Liver (tissue), 9 donors: ENCODE measurements around the gene SKOR2. TPM values are rescaled to one million over a fixed set of nuclear protein-coding genes. Genes with fewer than 3 reads are reported as not detected.
"Not testable (repeated sequence)": the region's sequence is repeated elsewhere in the genome, so short reads cannot be mapped to it uniquely, and the experiment has no call there.

Experiments used
- DNase-seq: peaks from one replicate; pipeline ENCODE4 v3.0.0-alpha.2; 2017; ENCODE audit warnings: low spot score
- H3K27ac ChIP-seq, 2 donors: one replicate each; pipeline ENCODE4 v1.7.0; 2013; ENCODE audit warnings: inconsistent platforms in 2 of 2, low read length in 2 of 2, control low read depth in 1 of 2, low read depth in 1 of 2, mild to moderate bottlenecking in 1 of 2
- H3K27me3 ChIP-seq, 4 donors: one replicate each; pipeline versions ENCODE4 v1.6.1 to v1.7.0; 2013; ENCODE audit warnings: low read length in 3 of 4, inconsistent platforms in 1 of 4, mild to moderate bottlenecking in 1 of 4, moderate library complexity in 1 of 4; ENCODE audit not compliant: control insufficient read depth in 4 of 4, insufficient read depth in 4 of 4
- H3K36me3 ChIP-seq, 4 donors: one replicate each; pipeline versions ENCODE4 v1.6.1 to v1.7.0; 2013; ENCODE audit warnings: low read length in 3 of 4, mild to moderate bottlenecking in 3 of 4, low read depth in 1 of 4, moderate library complexity in 1 of 4; ENCODE audit not compliant: control insufficient read depth in 4 of 4, insufficient read depth in 3 of 4
- H3K4me1 ChIP-seq, 4 donors: one replicate each; pipeline versions ENCODE4 v1.6.1 to v1.7.0; 2013; ENCODE audit warnings: low read length in 3 of 4, mild to moderate bottlenecking in 3 of 4, moderate library complexity in 1 of 4; ENCODE audit not compliant: control insufficient read depth in 4 of 4, insufficient read depth in 4 of 4
- H3K4me3 ChIP-seq, 3 donors: one replicate each; pipeline versions ENCODE4 v1.6.1 to v1.7.0; 2013; ENCODE audit warnings: low read length in 3 of 3, control low read depth in 1 of 3, low read depth in 1 of 3, mild to moderate bottlenecking in 1 of 3
- H3K9ac ChIP-seq, 2 donors: one replicate each; pipeline ENCODE4 v1.7.0; 2013; ENCODE audit warnings: low read length in 2 of 2, mild to moderate bottlenecking in 2 of 2, moderate library complexity in 2 of 2, control low read depth in 1 of 2, low read depth in 1 of 2
- H3K9me3 ChIP-seq, 4 donors: one replicate each; pipeline versions ENCODE4 v1.6.1 to v1.7.0; 2013; ENCODE audit warnings: low read length in 3 of 4; ENCODE audit not compliant: control insufficient read depth in 4 of 4
- EGR1 ChIP-seq, 2 donors: IDR thresholded peaks; 2 replicates each; pipeline ENCODE4 v1.6.1; 2016 to 2018; ENCODE audit warnings: antibody characterized with exemption in 2 of 2, low read depth in 2 of 2
- FOXA1 ChIP-seq: IDR thresholded peaks from 2 replicates; pipeline ENCODE4 v1.6.1; 2016; ENCODE audit warnings: antibody characterized with exemption
- FOXA2 ChIP-seq: IDR thresholded peaks from 2 replicates; pipeline ENCODE4 v1.6.1; 2016; ENCODE audit warnings: antibody characterized with exemption
- GABPA ChIP-seq, 2 donors: IDR thresholded peaks in 1 of 2; conservative IDR thresholded peaks in 1 of 2; 2 replicates each; pipeline ENCODE4 v1.6.1; 2016; ENCODE audit warnings: antibody characterized with exemption in 2 of 2, mild to moderate bottlenecking in 1 of 2, moderate library complexity in 1 of 2
- HNF4A ChIP-seq, 2 donors: conservative IDR thresholded peaks; 2 replicates each; pipeline ENCODE4 v1.6.1; 2016; ENCODE audit warnings: antibody characterized with exemption in 2 of 2, mild to moderate bottlenecking in 2 of 2
- NR2F2 ChIP-seq: IDR thresholded peaks from 2 replicates; pipeline ENCODE4 v1.6.1; 2016; ENCODE audit warnings: antibody characterized with exemption
- RAD21 ChIP-seq, 2 donors: IDR thresholded peaks; 2 replicates each; pipeline ENCODE4 v1.6.1; 2016; ENCODE audit warnings: antibody characterized with exemption in 2 of 2, mild to moderate bottlenecking in 2 of 2
- RXRA ChIP-seq, 2 donors: IDR thresholded peaks; 2 replicates each; pipeline ENCODE4 v1.6.1; 2017 to 2018; ENCODE audit warnings: antibody characterized with exemption in 2 of 2, mild to moderate bottlenecking in 1 of 2
- SP1 ChIP-seq: IDR thresholded peaks from 2 replicates; pipeline ENCODE4 v1.6.1; 2018; ENCODE audit warnings: antibody characterized with exemption, mild to moderate bottlenecking
- TAF1 ChIP-seq: conservative IDR thresholded peaks from 2 replicates; pipeline ENCODE4 v1.6.1; 2016; ENCODE audit warnings: antibody characterized with exemption, mild to moderate bottlenecking
- YY1 ChIP-seq: IDR thresholded peaks from 2 replicates; pipeline ENCODE4 v1.6.1; 2016; ENCODE audit warnings: antibody characterized with exemption, mild to moderate bottlenecking
- WGBS: extraction: QIAGEN DNeasy Blood & Tissue Kit; methylation state at CpG from one replicate; pipeline ENCODE4 v1.1.7; 2013; 5-methylcytosine and 5-hydroxymethylcytosine counted together
- polyA plus RNA-seq, 2 donors: library from polyadenylated mRNA; stranded (reverse) in 1 of 2; unstranded in 1 of 2; fragments of 200-250 nt in 1 of 2; fragments of >200 nt in 1 of 2; fragmentation: Nextera tagmentation in 1 of 2; extraction: Ambion mirVana in 1 of 2; gene quantifications; one replicate each; pipeline versions ENCODE4 v1.2.1 to v1.2.3, GENCODE V29; 2013 to 2015
- total RNA-seq, 2 donors: library from RNA; depleted of rRNA; stranded (reverse); fragments of >200 nt; gene quantifications; one replicate each; pipeline ENCODE4 v1.2.3, GENCODE V29; 2014
- TF ChIP-seq, protein P1 (sequence below): IDR thresholded peaks from 2 replicates; pipeline ENCODE4 v1.6.1; 2016; ENCODE audit warnings: antibody characterized with exemption
- TF ChIP-seq, protein P2 (sequence below): IDR thresholded peaks from 2 replicates; pipeline ENCODE4 v1.6.1; 2016; ENCODE audit warnings: antibody characterized with exemption, mild to moderate bottlenecking
- TF ChIP-seq, protein P3 (sequence below): IDR thresholded peaks from 2 replicates; pipeline ENCODE4 v1.6.1; 2016; ENCODE audit warnings: antibody characterized with exemption
- TF ChIP-seq, protein P4 (sequence below): fragments of 150-350 bp; IDR thresholded peaks from 2 replicates; pipeline ENCODE4 v1.5.1; 2017; ENCODE audit warnings: improper control_type of control experiment, low read depth, low read length; ENCODE audit not compliant: missing input control
- TF ChIP-seq, protein P5 (sequence below): IDR thresholded peaks from 2 replicates; pipeline ENCODE4 v1.6.1; 2016; ENCODE audit warnings: antibody characterized with exemption
- donor health status: healthy.
- donor health status: healthy.
- donor health status: healthy.
- donor health status: healthy.
- donor health status: healthy.

The SKOR2 gene
- total and polyA plus RNA-seq, 4 donors: not detected

DNA sequence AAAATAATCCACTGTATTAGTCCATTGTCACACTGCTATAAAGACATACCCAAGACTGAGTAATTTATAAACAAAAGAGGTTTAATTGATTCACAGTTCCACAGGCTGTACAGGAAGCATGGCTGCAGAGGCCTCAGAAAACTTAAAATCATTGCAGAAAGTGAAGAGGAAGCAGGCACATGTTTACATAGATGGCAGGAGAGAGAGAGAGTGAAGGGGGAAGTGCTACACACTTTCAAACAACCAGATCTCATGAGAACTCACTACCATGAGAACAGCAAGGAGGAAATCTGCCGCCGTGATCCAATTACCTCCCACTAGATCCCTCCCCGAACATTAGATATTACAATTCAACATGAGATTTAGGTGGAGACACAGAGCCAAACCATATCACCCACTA lies 55.5 kb downstream of the SKOR2 start:
- WGBS: 80% methylated on average over 3 of the region's 3 CpGs
- H3K9me3 ChIP-seq, H3K4me3 ChIP-seq, H3K4me1 ChIP-seq, H3K9ac ChIP-seq, H3K36me3 ChIP-seq, DNase-seq, H3K27me3 ChIP-seq, H3K27ac ChIP-seq: not testable (repeated sequence)

DNA sequence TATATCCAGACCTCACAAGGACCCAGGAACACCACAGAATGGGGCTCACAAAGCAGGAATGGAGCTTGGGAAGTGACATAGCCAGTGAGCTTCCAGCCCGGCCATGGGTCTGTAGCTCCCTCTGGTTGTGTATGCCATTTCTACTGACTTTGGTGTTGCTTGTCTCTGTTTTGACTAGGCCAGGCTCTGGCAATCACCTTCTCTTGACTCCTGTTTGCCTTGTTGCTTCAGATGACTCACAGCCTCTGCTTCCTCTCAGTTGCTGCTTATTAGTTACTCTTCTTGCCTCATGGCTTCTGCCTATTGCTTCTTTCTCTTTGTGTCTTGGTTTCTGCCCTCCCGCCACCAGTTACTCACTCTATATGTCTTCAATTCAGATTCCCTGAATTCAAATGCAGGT lies 59.5 kb downstream of the SKOR2 start:
- Histone ChIP-seq H3K9ac (no peak overlapping the region), H3K36me3 (no peaks in the 10 kb centered on the region), H3K4me3 (no peak overlapping the region), H3K4me1 (no peaks in the 10 kb centered on the region), H3K27ac (no peak overlapping the region), H3K27me3 (peaks cover 0 to 2% (median 0%) of the 10 kb centered on the region in 4 donors), H3K9me3 (no peaks in the 10 kb centered on the region)
- 93% methylated on average over 2 of the region's 2 CpGs for WGBS
- TF ChIP-seq, protein P1, sequence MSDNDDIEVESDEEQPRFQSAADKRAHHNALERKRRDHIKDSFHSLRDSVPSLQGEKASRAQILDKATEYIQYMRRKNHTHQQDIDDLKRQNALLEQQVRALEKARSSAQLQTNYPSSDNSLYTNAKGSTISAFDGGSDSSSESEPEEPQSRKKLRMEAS: no peak
- TF ChIP-seq RAD21 (IDR thresholded peaks at IDR 0.05): no peak
- TF ChIP-seq, protein P2, sequence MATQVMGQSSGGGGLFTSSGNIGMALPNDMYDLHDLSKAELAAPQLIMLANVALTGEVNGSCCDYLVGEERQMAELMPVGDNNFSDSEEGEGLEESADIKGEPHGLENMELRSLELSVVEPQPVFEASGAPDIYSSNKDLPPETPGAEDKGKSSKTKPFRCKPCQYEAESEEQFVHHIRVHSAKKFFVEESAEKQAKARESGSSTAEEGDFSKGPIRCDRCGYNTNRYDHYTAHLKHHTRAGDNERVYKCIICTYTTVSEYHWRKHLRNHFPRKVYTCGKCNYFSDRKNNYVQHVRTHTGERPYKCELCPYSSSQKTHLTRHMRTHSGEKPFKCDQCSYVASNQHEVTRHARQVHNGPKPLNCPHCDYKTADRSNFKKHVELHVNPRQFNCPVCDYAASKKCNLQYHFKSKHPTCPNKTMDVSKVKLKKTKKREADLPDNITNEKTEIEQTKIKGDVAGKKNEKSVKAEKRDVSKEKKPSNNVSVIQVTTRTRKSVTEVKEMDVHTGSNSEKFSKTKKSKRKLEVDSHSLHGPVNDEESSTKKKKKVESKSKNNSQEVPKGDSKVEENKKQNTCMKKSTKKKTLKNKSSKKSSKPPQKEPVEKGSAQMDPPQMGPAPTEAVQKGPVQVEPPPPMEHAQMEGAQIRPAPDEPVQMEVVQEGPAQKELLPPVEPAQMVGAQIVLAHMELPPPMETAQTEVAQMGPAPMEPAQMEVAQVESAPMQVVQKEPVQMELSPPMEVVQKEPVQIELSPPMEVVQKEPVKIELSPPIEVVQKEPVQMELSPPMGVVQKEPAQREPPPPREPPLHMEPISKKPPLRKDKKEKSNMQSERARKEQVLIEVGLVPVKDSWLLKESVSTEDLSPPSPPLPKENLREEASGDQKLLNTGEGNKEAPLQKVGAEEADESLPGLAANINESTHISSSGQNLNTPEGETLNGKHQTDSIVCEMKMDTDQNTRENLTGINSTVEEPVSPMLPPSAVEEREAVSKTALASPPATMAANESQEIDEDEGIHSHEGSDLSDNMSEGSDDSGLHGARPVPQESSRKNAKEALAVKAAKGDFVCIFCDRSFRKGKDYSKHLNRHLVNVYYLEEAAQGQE: no peak
- TF ChIP-seq, protein P3, sequence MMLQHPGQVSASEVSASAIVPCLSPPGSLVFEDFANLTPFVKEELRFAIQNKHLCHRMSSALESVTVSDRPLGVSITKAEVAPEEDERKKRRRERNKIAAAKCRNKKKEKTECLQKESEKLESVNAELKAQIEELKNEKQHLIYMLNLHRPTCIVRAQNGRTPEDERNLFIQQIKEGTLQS: no peak
- TF ChIP-seq SP1: no peak
- no peak for TF ChIP-seq HNF4A (conservative IDR thresholded peaks at IDR 0.05)
- TF ChIP-seq, protein P4, sequence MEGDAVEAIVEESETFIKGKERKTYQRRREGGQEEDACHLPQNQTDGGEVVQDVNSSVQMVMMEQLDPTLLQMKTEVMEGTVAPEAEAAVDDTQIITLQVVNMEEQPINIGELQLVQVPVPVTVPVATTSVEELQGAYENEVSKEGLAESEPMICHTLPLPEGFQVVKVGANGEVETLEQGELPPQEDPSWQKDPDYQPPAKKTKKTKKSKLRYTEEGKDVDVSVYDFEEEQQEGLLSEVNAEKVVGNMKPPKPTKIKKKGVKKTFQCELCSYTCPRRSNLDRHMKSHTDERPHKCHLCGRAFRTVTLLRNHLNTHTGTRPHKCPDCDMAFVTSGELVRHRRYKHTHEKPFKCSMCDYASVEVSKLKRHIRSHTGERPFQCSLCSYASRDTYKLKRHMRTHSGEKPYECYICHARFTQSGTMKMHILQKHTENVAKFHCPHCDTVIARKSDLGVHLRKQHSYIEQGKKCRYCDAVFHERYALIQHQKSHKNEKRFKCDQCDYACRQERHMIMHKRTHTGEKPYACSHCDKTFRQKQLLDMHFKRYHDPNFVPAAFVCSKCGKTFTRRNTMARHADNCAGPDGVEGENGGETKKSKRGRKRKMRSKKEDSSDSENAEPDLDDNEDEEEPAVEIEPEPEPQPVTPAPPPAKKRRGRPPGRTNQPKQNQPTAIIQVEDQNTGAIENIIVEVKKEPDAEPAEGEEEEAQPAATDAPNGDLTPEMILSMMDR: no peak
- no peak for TF ChIP-seq FOXA2
- no peak for TF ChIP-seq NR2F2
- TF ChIP-seq TAF1: no peak
- no peak for TF ChIP-seq FOXA1
- TF ChIP-seq EGR1 (IDR thresholded peaks at IDR 0.05; ENCODE audit: low read depth in 2 of 2): no peak
- TF ChIP-seq, protein P5, sequence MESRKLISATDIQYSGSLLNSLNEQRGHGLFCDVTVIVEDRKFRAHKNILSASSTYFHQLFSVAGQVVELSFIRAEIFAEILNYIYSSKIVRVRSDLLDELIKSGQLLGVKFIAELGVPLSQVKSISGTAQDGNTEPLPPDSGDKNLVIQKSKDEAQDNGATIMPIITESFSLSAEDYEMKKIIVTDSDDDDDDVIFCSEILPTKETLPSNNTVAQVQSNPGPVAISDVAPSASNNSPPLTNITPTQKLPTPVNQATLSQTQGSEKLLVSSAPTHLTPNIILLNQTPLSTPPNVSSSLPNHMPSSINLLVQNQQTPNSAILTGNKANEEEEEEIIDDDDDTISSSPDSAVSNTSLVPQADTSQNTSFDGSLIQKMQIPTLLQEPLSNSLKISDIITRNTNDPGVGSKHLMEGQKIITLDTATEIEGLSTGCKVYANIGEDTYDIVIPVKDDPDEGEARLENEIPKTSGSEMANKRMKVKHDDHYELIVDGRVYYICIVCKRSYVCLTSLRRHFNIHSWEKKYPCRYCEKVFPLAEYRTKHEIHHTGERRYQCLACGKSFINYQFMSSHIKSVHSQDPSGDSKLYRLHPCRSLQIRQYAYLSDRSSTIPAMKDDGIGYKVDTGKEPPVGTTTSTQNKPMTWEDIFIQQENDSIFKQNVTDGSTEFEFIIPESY: no peak
- no peak for TF ChIP-seq GABPA (IDR thresholded peaks at IDR 0.05 in 1 of 2, conservative IDR thresholded peaks at IDR 0.05 in 1 of 2)
- TF ChIP-seq RXRA (IDR thresholded peaks at IDR 0.05): no peak
- TF ChIP-seq YY1: no peak
- DNase-seq: no peak
